GM18508 (cell line): Measurements from ENCODE around the gene SEMA6A.

Experiments
- ATAC-seq: cut with Tn5 transposase; IDR thresholded peaks from one replicate; pipeline ENCODE4 v1.9.1; 2021; ENCODE audit warnings: moderate number of reproducible peaks; ENCODE audit not compliant: insufficient read depth, unreplicated experiment

Gene SEMA6A

GRCh38 chr5:116578676-116579075, 4.1 kb upstream of the SEMA6A start:
- ATAC-seq, result no peak

GRCh38 chr5:116577064-116577788, 2.6 kb upstream of the SEMA6A start:
- peak; percentile 75 for ATAC-seq

GRCh38 chr5:116576053-116576713, 1.6 kb upstream of the SEMA6A start:
- peak; percentile 19 for ATAC-seq

GRCh38 chr5:116575326-116576052, 866 bp upstream of the SEMA6A start:
- no peak for ATAC-seq

GRCh38 chr5:116573702-116574366, 789 bp downstream of the SEMA6A start:
- ATAC-seq, result no peak

GRCh38 chr5:116573279-116573701, 1.3 kb downstream of the SEMA6A start:
- ATAC-seq, result no peak

- no peak for ATAC-seq
These were observed 2.0 kb downstream of the SEMA6A start for GRCh38 chr5:116572350-116573278.

- no peak for ATAC-seq
These were observed 2.9 kb downstream of the SEMA6A start for GRCh38 chr5:116571568-116572349.

- no peak for ATAC-seq
These were observed 4.6 kb downstream of the SEMA6A start for GRCh38 chr5:116569999-116570398.

GRCh38 chr5:116567106-116567505, 7.5 kb downstream of the SEMA6A start:
- ATAC-seq, result no peak

- ATAC-seq, result peak; percentile 77
These were observed 8.4 kb downstream of the SEMA6A start for GRCh38 chr5:116566251-116566650.

GRCh38 chr5:116564756-116565490, 9.7 kb downstream of the SEMA6A start:
- ATAC-seq, result no peak

GRCh38 chr5:116564312-116564711, 10.3 kb downstream of the SEMA6A start:
- ATAC-seq, result no peak

- no peak for ATAC-seq
These were observed 10.8 kb downstream of the SEMA6A start for GRCh38 chr5:116563736-116564308.

- no peak for ATAC-seq
These were observed 12.0 kb downstream of the SEMA6A start for GRCh38 chr5:116562669-116563068.

- ATAC-seq, result no peak
These were observed 13.0 kb downstream of the SEMA6A start for GRCh38 chr5:116561658-116562057.

GRCh38 chr5:116559673-116560164, 14.9 kb downstream of the SEMA6A start:
- ATAC-seq, result no peak

- ATAC-seq, result no peak
These were observed 15.4 kb downstream of the SEMA6A start for GRCh38 chr5:116559239-116559638.
